ENCODE data around the gene ABLIM1.
"Not testable (repeated sequence)": the region's sequence is repeated elsewhere in the genome, so short reads cannot be mapped to it uniquely, and the experiment has no call there.

The ABLIM1 gene

DNA sequence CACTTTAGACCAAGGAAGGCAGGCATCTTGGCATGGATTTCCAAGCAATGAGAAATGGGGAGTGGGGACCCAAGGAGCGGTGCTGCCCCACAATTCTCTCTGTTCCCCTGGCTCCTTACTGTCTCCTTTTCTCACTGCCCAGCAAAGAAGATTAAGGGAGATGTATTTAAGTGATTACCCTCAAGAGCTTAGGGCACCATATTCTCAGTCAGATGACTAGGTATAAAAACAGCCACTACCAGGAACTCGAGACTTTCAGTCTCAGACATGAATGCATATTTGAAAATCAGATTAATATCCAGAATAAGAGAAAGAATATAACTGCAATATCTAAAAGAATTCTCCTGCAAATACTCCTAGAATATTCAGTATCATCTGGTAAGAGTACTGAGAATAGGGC, at the start of gene ABLIM1:
Gene ABLIM1 (minus strand): TSS at position 101 of the 400 bp plus-strand sequence. CDS start 75 bp downstream, at position 26.
- DNase-seq (ENCODE audit: low spot score), result no peak

DNA sequence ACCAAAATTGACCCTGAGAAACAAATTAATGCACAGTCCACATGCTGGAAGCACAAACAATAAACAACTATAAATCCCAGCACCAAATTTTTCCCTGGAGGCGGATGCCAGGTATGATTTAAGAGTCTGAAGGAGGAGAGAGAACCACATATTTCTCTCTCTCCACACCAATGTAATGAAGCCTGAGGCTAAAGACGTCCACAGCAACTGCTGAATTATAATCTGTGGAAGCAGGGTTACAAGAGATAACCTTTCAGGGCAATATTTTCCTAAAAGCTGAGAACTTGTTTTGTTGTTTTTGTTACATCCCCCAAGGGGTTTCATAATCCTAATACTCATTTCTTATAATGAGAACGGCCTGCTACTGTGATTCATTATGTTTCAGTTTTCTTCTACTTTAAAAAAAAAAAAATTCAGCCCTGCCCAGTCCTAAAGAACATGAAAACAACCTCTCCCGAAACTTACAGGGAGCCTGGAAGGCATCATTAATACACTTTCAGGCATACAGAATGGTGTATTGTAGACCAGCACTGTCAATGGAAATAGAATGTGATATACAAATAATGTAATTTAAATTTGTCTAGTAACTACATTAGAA, 48.5 kb upstream of the ABLIM1 start:
- no peak for DNase-seq (ENCODE audit: low spot score)

DNA sequence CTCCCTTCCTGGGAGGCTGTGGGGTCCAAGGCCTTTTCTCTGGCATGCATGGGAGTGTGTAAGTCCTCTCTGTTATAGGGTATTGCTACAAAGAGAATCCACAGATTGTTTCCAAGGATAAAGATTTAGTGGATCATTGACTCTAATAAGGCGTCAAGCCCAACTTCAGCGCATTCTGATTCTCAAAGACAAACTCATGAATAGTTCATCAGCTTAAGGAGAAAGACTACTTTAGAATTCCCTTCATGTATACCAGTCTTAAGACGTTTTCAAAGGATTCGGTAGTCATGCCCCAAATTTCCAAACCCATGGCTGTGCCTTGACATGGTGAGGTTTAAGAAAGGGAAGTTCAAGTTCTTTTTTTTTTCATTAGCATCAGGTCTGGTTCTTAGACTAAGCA, 46.6 kb upstream of the ABLIM1 start:
- DNase-seq (ENCODE audit: low spot score), result no peak

DNA sequence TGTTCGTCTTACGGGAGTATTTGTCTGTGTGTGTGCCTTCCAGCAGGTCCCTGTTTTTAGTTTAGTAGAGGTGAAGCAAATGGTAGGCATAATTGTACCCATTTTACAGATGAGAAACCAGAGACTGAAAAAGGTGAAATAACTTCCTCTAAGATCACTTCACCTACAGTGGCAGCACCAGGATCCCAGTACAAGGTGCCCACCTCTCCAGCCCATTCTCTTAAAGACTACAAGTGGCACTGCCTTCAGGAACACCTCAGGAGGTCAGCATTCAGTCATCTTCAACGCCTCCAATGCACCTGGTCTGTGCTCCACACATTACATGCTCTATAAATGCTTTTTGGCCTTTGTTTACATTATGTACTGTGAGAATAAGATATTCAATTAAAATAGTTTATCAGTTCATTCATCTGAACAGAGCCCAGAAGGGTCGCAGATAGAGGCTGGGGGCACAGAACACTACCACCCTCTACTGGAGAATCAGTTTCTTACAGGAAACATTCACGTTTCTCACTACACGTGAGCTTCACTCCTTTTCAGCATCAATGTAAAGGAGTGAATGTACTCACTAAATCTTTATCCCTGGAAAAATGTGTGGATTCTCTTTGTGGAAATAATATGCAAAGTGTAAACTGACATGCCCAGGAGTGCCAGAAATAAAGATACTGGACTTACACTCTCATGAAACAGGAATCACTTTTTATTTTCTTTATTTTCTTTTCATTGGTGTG, 45.5 kb upstream of the ABLIM1 start:
- DNase-seq (ENCODE audit: low spot score), result no peak

DNA sequence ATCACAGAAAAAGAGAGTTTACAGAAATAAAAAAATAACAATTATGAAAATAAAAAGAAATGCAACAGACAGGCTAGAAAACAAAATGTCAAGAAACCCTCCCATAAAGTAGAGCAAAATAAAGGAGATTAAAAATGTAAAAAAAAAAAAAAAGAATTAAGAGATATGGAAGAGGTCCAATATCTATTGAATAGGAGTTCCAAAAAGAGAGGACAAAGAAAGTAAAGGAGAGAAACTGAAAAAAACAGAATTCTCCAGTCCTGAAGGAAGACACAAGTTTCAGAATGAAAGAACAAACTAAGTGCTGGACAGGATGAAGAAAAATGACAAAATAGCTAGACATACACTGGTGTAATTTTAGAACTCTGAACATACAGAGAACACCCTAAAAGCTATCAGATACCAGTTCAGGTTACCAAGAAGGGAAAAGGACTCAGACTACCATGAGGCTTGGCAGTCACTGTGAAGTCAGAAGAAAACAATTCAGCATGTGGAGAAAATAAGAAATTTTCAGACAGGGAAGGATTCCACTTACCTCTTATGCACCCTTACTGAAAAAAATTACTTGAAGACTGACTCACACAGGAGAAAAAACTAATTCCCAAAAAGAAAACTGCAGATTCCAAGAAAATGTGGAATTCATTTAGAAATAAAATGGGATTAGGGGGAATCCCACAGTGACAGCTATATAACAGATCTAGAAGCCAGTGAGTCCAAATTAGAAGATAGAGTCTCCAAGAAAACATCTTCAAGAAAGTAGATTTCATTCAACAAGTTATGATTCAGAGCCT, 40.4 kb upstream of the ABLIM1 start:
- no peak for DNase-seq (ENCODE audit: low spot score)

DNA sequence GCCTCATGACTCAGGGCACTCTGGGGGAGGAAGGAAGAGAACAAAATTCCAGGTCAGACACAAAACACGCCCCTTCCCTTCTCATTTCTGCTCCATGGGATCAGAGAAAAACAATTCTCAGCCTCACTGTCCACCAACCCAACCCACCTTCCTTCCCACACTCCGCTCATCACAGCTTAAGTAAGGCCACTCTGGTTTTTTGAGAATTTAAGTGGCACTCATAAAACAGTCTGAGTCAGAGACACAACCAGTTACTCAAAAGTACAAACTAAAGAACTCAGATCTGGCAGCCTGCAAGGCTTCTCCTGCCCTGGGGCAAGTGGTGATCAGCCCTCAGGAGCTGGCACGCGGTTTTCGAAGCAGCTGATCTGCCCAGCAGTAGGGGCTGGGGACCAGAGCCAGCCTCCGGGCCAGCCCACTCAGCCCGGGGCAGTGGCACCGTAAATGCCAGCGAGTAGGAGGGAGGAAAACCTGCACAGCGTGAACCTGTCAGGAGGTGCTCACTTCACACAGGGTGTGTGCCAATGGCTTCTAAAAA, 39.1 kb upstream of the ABLIM1 start:
- DNase-seq (ENCODE audit: low spot score), result no peak

DNA sequence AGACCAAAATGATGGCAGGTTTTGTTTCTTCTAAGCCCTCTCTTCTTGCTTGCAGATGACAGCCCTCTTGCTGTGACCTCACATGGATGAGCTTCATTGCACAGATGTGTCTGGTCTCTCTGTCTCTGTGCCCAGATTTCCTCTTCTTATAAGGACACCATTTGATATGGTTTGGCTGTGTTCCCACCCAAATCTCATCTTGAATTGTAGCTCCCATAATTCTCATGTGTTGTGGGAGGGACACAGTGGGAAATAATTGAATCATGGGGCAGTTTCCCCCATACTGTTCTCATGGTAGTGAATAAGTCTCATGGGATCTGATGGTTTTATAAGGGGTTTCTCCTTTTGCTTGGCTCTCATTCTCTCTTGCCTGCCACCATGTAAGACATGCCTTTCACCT, 38.2 kb upstream of the ABLIM1 start:
- not testable (repeated sequence) for DNase-seq (ENCODE audit: low spot score)

DNA sequence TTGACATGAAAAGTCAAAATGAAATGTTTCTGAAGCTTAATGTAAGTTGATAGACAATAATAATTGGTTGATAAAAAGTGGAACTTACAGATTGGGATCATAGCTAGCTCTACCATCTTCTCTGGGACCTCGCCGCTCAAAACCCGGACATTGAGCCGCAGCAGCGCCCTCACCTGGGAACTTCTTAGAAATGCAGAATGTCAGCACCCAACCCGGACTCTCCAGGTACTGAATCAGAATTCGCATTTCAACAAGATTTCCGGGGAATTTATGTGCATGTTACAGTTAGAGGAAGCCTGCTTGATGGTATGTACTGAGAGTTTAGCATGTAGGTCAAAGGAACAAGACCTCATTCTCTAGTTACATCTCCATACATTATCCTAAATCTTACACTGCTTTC, 36.7 kb upstream of the ABLIM1 start:
- no peak for DNase-seq (ENCODE audit: low spot score)

DNA sequence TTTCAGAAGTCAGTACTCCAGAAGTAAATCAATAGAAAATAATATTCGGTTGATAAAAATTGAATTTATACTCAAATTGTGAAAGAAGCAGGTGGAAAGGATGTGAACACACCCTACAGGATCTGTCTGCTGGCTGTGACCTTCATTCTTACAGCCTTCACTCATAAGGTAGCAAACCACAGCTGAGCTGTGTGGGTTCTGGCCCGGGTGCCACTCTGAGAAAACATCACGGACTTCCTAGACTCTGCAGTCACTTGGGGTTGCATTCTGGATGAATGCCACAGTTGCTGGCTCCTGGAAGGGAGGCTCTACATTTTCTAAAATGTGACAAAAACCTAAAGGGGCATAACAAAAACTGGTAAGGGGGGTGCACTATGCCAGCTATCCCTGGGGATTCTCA, 36.0 kb upstream of the ABLIM1 start:
- DNase-seq (ENCODE audit: low spot score), result no peak

DNA sequence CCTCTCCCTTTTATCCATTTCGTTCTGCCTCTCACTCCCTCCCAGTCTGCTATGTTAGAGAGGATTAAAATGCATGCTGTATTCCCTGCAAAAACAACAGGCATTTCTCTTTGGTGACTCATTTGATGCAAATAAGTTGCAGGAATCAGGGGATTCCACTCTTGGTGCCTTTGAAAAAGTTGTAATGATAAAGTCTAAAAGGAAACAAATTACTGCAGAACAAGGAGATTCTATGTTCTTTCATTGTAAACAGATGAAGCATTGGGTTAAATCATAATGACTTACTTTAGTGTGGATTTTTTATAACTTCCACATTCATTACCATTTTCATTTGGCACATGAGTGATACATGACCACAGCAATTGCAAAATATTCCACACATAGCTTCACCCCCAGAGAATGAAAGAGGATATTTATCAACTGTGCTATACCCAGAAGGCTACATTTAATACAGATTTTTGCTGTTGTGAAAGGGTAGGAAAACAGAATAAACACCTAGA, 33.4 kb upstream of the ABLIM1 start:
- DNase-seq (ENCODE audit: low spot score), result no peak

DNA sequence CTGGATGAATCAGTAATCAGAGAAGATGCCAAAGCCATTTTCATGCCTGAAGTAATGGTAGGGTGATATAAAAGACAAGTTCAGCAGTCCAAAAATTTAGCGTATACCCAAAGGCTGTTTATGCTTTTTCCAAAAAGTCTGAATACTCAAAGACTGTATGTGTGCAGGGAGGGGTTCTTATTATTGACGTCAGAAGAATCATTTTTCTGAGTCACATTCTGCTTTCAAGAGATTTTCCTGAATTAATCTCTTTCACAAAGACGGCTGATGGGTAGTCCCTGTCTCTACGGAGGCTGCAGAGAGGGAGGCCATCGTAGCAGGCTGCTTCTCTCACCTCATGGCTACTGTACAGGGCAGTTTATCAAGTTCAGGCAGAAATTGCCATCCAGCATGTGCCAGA, 30.7 kb upstream of the ABLIM1 start:
- DNase-seq (ENCODE audit: low spot score), result no peak

DNA sequence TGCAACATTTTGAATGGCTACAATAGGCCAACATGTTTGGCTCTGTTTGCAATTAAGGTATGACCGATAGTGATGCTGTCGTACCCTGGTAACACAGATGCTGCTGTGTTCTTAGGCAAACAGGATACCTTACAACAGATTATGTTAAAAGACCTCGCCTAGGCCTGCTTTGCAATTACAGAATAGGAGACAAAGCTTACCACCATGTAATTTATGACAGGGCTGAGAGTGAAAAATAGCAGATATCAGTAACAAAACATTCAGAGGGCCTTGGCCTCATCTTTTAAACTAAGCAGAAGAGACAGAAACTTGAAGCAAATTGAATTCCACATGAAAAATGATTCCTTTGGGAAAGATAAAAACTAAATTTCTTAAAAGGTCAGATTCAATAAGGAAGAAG, 29.4 kb upstream of the ABLIM1 start:
- DNase-seq (ENCODE audit: low spot score), result no peak

DNA sequence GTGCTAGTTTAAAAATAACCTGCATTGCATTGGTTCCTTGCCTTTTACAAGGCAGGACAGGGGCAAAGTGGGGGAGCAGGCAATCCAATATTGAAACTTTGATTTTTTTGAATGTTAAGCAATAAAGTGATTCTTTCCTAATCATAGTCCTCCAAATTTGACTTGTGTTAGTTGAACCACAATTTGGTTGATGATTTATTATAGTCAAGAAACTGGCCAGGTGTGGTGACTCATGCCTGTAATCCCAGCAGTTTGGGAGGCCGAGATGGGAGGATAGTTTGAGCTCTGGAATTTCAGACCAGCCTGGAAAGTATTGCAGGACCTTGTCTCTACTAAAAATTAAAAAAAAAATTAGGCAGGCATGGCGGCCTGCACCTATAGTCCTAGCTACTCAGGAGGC, 27.9 kb upstream of the ABLIM1 start:
- no peak for DNase-seq (ENCODE audit: low spot score)

DNA sequence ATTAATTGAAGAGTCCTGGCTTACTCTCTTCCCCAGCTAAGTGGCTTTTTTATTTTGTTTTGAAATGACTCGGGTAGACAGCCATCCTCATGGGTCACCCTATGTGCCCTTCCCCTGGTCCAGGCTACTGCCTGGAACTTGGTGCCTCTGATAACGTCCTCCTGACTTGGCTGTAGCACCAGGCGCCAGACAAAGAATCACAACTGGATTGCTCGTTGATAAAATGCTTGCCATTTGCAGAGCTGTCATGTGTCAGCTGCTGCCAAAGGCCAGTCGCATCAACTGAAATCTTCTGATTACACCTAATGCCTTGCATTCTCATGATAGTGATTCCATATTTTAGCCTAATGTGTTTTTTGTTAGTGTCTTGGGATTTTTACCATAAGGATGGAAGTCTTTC, 27.4 kb upstream of the ABLIM1 start:
- no peak for DNase-seq (ENCODE audit: low spot score)

DNA sequence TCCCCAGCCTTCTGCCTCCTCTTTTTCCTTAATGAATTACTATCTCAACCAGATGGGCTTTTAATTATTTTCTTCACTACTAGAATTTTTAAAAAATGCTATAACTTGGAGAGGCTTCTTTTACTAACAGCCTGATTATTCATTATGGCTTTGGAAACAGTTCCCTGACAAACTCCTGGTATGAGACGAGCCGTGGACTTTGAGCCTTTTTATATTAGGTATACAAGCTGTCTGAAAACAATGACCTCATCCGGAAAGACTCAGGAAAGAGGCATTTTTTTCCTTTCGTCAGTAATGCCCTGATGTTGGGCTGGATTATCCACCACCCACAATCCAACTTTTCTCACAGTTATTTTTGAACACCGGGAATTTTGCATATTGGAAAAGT, 26.7 kb upstream of the ABLIM1 start:
- no peak for DNase-seq (ENCODE audit: low spot score)

DNA sequence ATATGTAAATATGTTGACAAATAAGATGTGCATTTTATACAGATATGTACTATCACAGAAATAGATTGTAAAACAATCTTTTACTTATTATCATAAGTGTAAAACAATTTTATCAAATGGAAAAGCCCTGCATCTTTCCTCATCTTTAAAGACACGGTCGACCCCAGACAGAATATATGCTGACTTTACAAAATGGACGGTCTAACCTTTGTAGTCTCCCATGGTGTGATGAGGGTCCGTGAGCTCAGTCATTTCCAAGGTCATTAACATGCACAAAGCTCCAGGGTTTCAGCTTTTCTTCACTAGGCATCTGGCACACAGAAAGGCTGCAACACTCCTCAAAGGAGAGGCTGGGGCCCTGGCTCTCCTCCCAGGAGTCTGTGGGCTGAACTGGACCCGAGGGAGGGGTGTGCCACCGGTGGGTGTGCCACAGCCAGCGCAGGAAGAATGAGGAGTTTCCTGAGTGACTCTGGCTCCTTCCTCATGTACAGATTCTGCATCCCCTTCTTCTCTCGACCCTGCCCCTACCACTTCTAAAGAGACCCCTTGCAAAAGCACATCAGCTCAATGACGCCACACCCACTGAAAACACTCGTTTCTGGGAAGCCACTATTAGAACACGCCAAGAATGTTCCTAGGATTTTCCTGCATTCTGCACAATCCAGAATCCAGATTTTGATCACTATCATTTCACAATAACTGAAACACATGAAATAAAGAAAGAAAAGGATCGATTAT, 26.2 kb upstream of the ABLIM1 start:
- DNase-seq (ENCODE audit: low spot score), result peak; percentile 75

DNA sequence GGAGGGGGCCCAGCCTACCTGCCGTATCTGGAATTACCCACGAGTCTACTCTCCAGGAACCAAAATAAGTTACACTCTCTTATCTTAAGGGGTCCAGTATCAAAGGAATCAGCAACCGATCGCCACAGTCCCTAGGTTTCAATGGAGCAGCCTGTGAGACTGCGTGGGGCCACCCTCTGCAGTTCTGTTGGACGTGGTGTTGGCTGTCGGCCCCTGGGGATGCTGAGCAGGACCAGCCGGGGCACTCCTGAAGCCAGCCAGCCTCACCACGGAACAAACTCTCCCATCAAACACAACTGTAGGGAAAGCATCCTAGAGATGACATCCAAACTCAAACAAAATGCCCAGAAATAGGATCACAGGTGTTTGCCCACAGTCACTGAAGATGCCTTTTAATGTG, 25.5 kb upstream of the ABLIM1 start:
- DNase-seq (ENCODE audit: low spot score), result no peak

DNA sequence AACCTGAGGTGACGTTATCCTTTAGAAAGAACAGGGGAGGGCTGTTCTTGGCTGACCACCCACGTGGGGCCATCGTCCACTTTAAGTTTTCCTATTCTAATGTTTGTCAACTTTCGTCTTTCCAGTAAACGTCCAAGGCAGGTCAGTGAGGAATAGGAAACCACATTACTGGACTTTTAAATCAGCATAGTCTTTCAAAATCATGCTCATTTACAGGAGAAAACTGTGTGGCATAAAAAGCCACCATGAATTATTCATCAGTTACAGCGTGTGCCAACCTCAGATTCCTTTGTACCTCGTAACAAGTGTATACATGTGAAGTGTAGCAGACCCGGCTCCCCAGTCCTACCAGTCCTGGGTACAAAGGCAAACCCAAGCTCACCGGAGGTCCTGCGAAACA, 25.1 kb upstream of the ABLIM1 start:
- no peak for DNase-seq (ENCODE audit: low spot score)

DNA sequence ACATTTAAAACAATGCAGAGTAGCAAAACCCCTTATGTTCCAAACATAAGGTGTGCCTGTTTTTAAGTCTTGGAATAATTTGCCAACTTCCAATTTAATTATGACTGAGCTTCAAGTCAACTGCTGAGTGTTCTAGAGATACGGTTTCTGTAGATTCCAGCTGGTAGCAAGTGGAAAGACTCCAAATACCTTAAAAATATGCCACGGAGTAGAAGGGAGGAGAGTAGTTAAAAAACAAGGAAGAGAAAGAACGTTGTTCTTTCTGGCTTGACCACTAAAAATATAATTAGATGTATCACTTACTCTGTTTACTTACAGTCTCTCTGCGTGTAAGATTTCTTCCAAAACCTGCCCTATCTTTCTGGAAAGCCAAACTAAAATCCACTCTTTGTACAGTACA, 24.5 kb upstream of the ABLIM1 start:
- DNase-seq (ENCODE audit: low spot score), result no peak

DNA sequence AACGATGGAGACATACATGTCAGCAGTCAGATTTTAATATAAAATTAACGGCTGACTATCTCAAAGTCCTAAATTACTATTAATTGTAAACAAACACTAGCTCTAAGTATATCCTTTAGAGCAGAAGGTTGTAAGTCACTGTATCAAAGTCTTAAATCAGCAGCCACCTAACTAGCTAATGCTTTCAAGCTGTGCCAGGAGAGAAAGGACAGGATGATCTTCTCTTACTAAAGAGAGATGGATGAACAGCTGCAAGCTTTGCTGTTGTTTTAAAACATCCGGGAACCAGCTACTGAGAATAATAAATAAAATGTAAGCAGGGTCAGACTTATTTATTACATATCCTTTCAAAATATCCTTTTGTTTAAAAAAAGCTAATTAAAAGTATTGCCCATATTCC, 24.0 kb upstream of the ABLIM1 start:
- DNase-seq (ENCODE audit: low spot score), result no peak

DNA sequence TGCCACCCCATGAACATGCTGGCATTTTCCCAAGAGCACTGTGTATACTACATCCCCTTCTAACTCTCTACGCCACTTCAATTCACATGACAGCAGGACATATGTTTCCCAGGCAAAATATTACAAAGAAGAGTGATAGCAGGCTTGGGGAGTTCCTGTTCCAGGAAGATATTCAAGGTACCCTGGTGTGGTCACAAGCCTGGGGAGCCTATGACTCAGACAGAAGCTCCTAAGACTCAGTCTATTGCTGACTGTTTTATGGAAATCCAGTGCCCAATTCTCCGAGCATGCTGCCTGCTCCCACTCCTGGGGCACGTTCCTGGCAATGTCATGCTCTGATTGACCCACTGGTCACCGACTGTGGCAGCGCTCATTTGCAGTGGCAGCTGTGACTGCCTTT, 23.5 kb upstream of the ABLIM1 start:
- DNase-seq (ENCODE audit: low spot score), result no peak

DNA sequence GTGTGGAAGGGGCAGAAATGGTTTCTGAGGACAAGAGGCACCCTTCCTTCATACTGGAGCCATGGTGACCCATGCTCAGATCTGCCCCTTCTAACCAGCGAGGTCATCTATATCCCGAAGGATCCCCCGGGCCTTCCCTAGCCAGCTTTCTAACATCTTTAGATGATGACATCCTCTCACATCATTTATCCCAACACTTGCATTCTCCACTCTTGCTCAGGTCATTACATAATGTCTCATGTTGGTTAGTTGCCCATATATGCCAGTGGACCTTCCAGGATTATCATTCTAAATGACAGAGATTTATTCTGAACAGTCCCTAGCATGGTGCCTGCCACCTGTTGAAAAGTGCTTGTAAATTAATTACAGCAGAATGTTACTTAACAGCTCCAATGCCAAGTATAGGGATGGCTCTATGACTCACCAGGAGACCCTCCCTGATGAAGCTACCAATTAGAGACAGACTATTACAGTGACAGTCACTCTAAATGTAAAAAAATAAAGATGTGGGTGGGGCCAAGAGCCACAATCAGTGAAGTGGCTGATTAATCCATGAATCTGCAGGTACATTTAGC, 22.6 kb upstream of the ABLIM1 start:
- DNase-seq (ENCODE audit: low spot score), result no peak

Measured in left forelimb (tissue), 1 donor.